Esophagus squamous epithelium (tissue), 5 donors: Measurements from ENCODE around the gene EFCAB8. TPM values are rescaled to one million over a fixed set of nuclear protein-coding genes. Genes with fewer than 3 reads are reported as not detected.
"Not testable (repeated sequence)": the region's sequence is repeated elsewhere in the genome, so short reads cannot be mapped to it uniquely, and the experiment has no call there.

Experiments used
- DNase-seq: peaks from one replicate; lab custom pipeline; 2025; lab: John Stamatoyannopoulos, UW
- H3K27ac ChIP-seq, 4 donors: fragments of 200-600 bp; sonication (generic); one replicate each; pipeline ENCODE4 v1.5.1; 2016 to 2019; ENCODE audit warnings: mild to moderate bottlenecking in 1 of 4
- H3K27me3 ChIP-seq, 4 donors: fragments of 200-600 bp; sonication (generic); 1 replicate in 3 of 4; 2 replicates in 1 of 4; pipeline versions ENCODE4 v1.5.1 to v1.6.0; 2017 to 2021; ENCODE audit warnings: antibody characterized with exemption in 1 of 4
- H3K36me3 ChIP-seq, 3 donors: fragments of 200-600 bp; sonication (generic); one replicate each; pipeline ENCODE4 v1.5.1; 2016 to 2019
- H3K4me1 ChIP-seq, 3 donors: fragments of 200-600 bp; sonication (generic); one replicate each; pipeline ENCODE4 v1.5.1; 2017 to 2019
- H3K4me3 ChIP-seq, 4 donors: fragments of 200-600 bp; sonication (generic); 1 replicate in 3 of 4; 2 replicates in 1 of 4; pipeline ENCODE4 v1.5.1; 2016 to 2019; ENCODE audit warnings: mild to moderate bottlenecking in 2 of 4, moderate library complexity in 1 of 4
- H3K9me3 ChIP-seq, 3 donors: fragments of 200-600 bp; sonication (generic); one replicate each; pipeline ENCODE4 v1.5.1; 2016 to 2019
- POLR2A ChIP-seq, 4 donors: fragments of 450-650 bp; IDR thresholded peaks; one replicate each; pipeline ENCODE4 v1.6.1; 2017; ENCODE audit warnings: antibody characterized with exemption in 4 of 4, mild to moderate bottlenecking in 4 of 4, moderate library complexity in 3 of 4
- WGBS, 2 donors: methylation state at CpG; one replicate each; pipeline ENCODE4 v1.1.5; 2018; 5-methylcytosine and 5-hydroxymethylcytosine counted together
- intact Hi-C: fragments of 100-400 bp; cut with DNase I; formaldehyde crosslinking; loops from one replicate; pipeline ENCODE4 v1.15.0; 2022
- total RNA-seq, 4 donors: library from RNA; depleted of rRNA; stranded (reverse); fragments of >200 nt; gene quantifications; one replicate each; pipeline ENCODE4 v1.1.0, GENCODE V29; 2016
- TF ChIP-seq, protein P1 (sequence below), 6 experiments: fragments of 450-650 bp in 4 of 6; fragments of 200-600 bp in 2 of 6; sonication (generic) in 2 of 6; IDR thresholded peaks; one replicate each; pipeline ENCODE4 v1.5.1; 2016 to 2019; ENCODE audit warnings: antibody characterized with exemption in 6 of 6, mild to moderate bottlenecking in 4 of 6, moderate library complexity in 4 of 6
- donor health status: DM: yes; HTN: yes; CAD: no.

The EFCAB8 gene
- total RNA-seq, 4 donors from 2014 or later: 0.38 TPM; not detected in 3

DNA sequence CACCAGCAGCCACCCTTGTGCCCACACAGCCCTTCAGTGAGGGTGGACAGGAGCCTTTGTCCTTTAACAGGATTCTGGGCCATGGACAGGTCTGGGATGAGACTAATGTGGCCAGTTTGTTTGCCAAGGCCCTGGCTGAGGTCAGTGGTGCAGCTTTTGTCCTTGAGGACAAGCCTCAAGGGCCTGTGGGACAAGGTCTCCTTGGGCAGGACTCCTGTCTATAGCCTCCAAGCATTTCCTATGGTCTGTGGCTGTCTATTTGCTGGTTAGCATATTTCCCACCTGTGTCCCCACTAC is 101.4 kb downstream of the EFCAB8 start:
- Histone ChIP-seq H3K9me3 (peaks cover 0 to 8% (median 0%) of the 10 kb centered on the region in 3 donors), H3K4me1 (no peaks in the 10 kb centered on the region), H3K27me3 (peaks cover 0 to 4% (median 0%) of the 10 kb centered on the region in 4 donors), H3K4me3 (no peak overlapping the region), H3K36me3 (no peaks in the 10 kb centered on the region), H3K27ac (no peak overlapping the region)
- intact Hi-C loops: no loop called here
- no peak for DNase-seq
- no peak for TF ChIP-seq POLR2A (IDR thresholded peaks at IDR 0.05)
- TF ChIP-seq, protein P1, sequence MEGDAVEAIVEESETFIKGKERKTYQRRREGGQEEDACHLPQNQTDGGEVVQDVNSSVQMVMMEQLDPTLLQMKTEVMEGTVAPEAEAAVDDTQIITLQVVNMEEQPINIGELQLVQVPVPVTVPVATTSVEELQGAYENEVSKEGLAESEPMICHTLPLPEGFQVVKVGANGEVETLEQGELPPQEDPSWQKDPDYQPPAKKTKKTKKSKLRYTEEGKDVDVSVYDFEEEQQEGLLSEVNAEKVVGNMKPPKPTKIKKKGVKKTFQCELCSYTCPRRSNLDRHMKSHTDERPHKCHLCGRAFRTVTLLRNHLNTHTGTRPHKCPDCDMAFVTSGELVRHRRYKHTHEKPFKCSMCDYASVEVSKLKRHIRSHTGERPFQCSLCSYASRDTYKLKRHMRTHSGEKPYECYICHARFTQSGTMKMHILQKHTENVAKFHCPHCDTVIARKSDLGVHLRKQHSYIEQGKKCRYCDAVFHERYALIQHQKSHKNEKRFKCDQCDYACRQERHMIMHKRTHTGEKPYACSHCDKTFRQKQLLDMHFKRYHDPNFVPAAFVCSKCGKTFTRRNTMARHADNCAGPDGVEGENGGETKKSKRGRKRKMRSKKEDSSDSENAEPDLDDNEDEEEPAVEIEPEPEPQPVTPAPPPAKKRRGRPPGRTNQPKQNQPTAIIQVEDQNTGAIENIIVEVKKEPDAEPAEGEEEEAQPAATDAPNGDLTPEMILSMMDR (IDR thresholded peaks at IDR 0.05): no peak

DNA sequence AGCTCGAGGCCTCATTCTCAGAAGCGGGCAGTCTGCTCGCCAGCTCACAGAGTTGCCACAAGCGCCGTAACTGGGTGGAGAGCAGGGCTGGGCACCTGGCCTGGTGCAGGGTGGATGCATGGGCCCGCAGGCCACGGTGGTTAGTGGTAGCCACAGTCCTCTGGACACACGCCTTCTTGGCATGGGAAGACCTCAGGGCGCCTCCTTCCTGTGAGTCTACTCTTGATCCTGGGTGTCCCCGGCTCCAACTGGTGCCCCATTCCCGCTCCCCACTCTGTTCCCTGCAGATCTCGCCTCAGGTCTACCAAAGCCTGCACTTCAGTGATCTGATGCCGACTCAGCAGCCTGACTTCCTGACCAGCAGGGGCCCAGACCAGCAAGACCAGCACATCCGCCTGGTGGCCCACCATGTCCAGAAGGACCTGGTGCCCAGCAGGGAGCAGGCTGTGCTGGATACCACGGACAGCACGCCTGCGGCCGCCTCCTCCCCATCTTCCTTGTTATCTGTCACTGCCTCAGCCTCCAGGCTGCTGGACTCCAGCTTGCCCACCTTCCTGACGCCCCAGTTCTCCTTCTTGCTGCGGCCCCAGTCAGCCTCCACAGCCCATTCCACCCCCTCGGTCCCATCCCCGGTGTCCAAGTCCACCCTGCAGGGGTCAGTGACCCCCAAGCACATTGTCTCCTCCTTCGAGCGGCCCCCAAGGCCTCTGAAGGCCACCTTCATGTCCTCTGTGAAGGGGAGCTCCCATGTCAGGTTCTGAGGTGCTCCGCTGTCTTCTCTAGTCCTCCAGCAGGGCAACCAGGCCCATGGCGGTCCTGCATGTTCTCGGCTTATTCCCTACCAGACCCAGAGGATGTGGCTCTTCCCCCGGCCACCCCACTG is 102.4 kb downstream of the EFCAB8 start:
- no peak overlapping the region for H3K27ac ChIP-seq
- H3K36me3 ChIP-seq: no peaks in the 10 kb centered on the region
- peaks cover 0 to 3% (median 0%) of the 10 kb centered on the region in 4 donors for H3K27me3 ChIP-seq
- TF ChIP-seq, protein P1 (IDR thresholded peaks at IDR 0.05): no peak
- TF ChIP-seq POLR2A (IDR thresholded peaks at IDR 0.05): no peak
- H3K4me3 ChIP-seq: no peak overlapping the region
- DNase-seq: no peak
- WGBS, 2 donors: 81 to 88% methylated on average over 15 to 16 of the region's 28 CpGs
- H3K9me3 ChIP-seq: peaks cover 0 to 8% (median 0%) of the 10 kb centered on the region in 3 donors
- intact Hi-C loops: no loop called here
- no peaks in the 10 kb centered on the region for H3K4me1 ChIP-seq

DNA sequence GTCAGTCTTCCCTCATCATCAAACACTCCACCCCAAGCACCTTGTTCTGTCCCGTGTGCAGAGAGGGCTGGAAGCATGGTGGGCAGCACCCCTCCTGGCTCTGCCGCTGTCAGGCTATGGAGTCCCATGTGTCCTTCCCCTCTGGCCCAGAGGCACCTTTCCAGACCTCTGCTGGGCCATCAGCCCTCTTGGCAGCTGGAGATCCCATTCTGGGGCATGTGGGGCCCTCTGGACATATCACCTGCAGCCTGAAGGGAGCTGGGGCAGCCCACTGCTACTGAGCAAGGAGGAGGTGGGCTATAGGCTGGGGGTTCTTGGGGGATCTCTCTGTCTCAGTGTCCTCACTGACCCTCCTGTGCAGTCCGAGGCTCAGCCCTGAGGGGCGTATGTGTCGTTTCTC is 103.3 kb downstream of the EFCAB8 start:
- intact Hi-C loops: no loop called here
- WGBS, 2 donors: 68 to 85% methylated on average over 4 of the region's 5 CpGs
- TF ChIP-seq, protein P1 (IDR thresholded peaks at IDR 0.05): no peak
- no peak for TF ChIP-seq POLR2A (IDR thresholded peaks at IDR 0.05)
- Histone ChIP-seq H3K4me1 (no peaks in the 10 kb centered on the region), H3K9me3 (peaks cover 0 to 6% (median 0%) of the 10 kb centered on the region in 3 donors), H3K27me3 (peaks cover 0 to 6% (median 0%) of the 10 kb centered on the region in 4 donors), H3K36me3 (no peaks in the 10 kb centered on the region), H3K4me3 (no peak overlapping the region), H3K27ac (no peak overlapping the region)
- DNase-seq: no peak

DNA sequence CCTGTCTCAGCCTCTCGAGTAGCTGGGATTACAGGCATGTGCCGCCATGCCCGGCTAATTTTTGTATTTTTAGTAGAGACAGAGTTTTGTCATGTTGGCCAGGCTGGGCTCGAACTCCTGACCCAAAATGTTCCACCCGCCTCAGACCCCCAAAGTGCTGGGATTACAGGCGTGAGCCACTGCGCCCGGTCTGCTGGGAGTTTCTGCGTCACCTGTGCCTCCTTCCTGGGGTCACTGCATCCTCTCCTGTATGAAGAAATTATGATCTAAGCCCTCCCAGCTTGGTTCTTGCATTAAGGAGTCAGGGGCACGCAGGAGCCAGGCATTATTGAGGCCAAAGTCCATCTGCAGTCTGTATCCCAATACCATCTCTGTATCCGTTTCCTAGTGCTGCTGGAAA is 103.9 kb downstream of the EFCAB8 start:
- H3K9me3 ChIP-seq, H3K27ac ChIP-seq, H3K4me3 ChIP-seq, H3K4me1 ChIP-seq, H3K27me3 ChIP-seq, DNase-seq, intact Hi-C loops, H3K36me3 ChIP-seq: not testable (repeated sequence)
- 85 to 86% methylated on average over 6 to 9 of the region's 11 CpGs for WGBS, 2 donors

DNA sequence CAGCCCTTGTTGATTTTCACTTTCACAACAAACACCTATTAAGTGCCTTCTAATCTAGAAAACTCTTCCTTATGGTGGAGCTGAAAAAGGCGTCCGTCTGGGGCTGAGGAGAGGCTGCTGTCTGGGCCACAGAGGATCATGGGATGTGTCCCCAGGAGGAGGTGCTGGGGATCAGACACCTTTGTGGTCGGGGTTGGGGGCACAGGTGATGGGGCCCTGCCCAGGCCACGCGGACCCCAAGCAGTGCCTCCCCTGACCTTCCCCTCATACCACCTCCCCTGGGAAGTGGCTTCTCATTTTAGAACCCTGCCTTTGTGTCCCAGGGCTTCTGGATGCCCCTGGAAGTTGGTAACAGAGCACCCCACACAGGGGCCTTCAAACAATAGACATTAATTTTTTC is 104.5 kb downstream of the EFCAB8 start:
- intact Hi-C loops: no loop called here
- TF ChIP-seq POLR2A (IDR thresholded peaks at IDR 0.05): no peak
- TF ChIP-seq, protein P1 (IDR thresholded peaks at IDR 0.05): no peak
- DNase-seq: no peak

More for the DNA sequence above, 104.5 kb downstream of the EFCAB8 start:
- H3K4me1 ChIP-seq: no peaks in the 10 kb centered on the region
- H3K27ac ChIP-seq: no peak overlapping the region
- no peaks in the 10 kb centered on the region for H3K9me3 ChIP-seq
- peaks cover 0 to 6% (median 0%) of the 10 kb centered on the region in 4 donors for H3K27me3 ChIP-seq
- H3K4me3 ChIP-seq: no peak overlapping the region
- H3K36me3 ChIP-seq: no peaks in the 10 kb centered on the region
- 73% methylated on average over 5 of the region's 5 CpGs; no CpG with 5 or more reads in 1 of the 2 donors for WGBS, 2 donors
